ENCODE measurements around the gene ARHGAP21.

DNA sequence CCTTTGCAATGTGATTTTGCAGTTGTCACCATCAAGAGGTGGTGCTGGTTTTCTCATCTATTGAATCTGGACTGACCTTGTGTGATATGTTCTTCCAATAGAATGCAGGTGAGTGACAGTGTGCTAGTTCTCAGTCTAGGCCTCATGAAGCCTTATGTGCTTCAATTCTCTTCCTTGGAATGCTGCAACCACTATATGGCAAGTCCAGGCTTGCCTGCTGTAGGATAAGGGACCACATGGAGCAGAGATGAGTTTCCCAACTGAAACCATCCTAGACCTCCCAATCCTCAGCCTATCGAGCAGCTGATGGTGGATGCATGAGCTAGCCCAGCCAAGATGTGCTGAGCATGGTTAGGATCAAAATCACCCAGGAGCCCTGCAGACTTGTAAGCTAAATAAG is 32.6 kb upstream of the ARHGAP21 start:
- no peak for TF ChIP-seq EZH2 (IDR thresholded peaks at IDR 0.05; ENCODE audit: insufficient read depth, poor library complexity, severe bottlenecking)
- no peak for TF ChIP-seq EZH2phosphoT487 (IDR thresholded peaks at IDR 0.05; ENCODE audit: insufficient read depth, low read depth)

All from GM23248 (cell line).